H1 (cell line): Measurements from ENCODE around the gene PDE1C. TPM values are rescaled to one million over a fixed set of nuclear protein-coding genes. Genes with fewer than 3 reads are reported as not detected.

Experiments used
- CTCF ChIA-PET: fragments of 300-600 bp; sonication (Branson Sonifier 250); formaldehyde crosslinking; loops from one replicate; lab custom pipeline; 2021; ENCODE audit not compliant: partially characterized antibody; lab: Charles Lee
- POLR2A ChIA-PET: fragments of 300-600 bp; sonication (Branson Sonifier 250); formaldehyde crosslinking; loops from one replicate; lab custom pipeline; 2021; ENCODE audit warnings: inconsistent platforms; ENCODE audit not compliant: partially characterized antibody; lab: Charles Lee
- DNase-seq, 2 experiments: peaks; one replicate each; pipeline versions ENCODE4 v3.0.0 to v3.0.0-alpha.2; 2010 to 2022; ENCODE audit warnings: low spot score in 2 of 2, low read depth in 1 of 2, mixed read lengths in 1 of 2
- FAIRE-seq: peaks from 2 replicates; lab custom pipeline; 2011; peaks lifted over from hg19 to GRCh38; lab: Jason Lieb, UNC
- H2AFZ ChIP-seq: 2 replicates; pipeline ENCODE4 v1.8.1; 2012; ENCODE audit warnings: low read length, inconsistent platforms
- H2AK5ac ChIP-seq: 2 replicates; pipeline ENCODE4 v1.6.1; 2013; ENCODE audit warnings: low read depth, low read length
- H2BK120ac ChIP-seq: replicated peaks from 2 replicates; pipeline ENCODE3; 2013; ENCODE audit warnings: low read depth, low read length, inconsistent platforms
- H2BK12ac ChIP-seq: 2 replicates; pipeline ENCODE4 v1.6.1; 2013; ENCODE audit warnings: low read depth, low read length
- H2BK15ac ChIP-seq: 2 replicates; pipeline ENCODE4 v1.6.1; 2013; ENCODE audit warnings: low read length
- H2BK20ac ChIP-seq: 2 replicates; pipeline ENCODE4 v1.6.1; 2013; ENCODE audit warnings: low read length
- H2BK5ac ChIP-seq: 2 replicates; pipeline ENCODE4 v1.6.1; 2013; ENCODE audit warnings: low read depth, low read length
- H3K14ac ChIP-seq: 2 replicates; pipeline ENCODE4 v1.6.1; 2013; ENCODE audit warnings: inconsistent platforms; ENCODE audit not compliant: insufficient read length
- H3K18ac ChIP-seq: 2 replicates; pipeline ENCODE4 v1.6.1; 2013; ENCODE audit warnings: low read length; ENCODE audit errors: extremely low read depth
- H3K23ac ChIP-seq: 2 replicates; pipeline ENCODE4 v1.6.1; 2013; ENCODE audit warnings: inconsistent platforms; ENCODE audit not compliant: insufficient read length
- H3K23me2 ChIP-seq: 2 replicates; pipeline ENCODE4 v1.6.1; 2013; ENCODE audit warnings: low read depth, low read length
- H3K27ac ChIP-seq: 2 replicates; pipeline ENCODE4 v1.6.1; 2011; ENCODE audit warnings: low read depth, low read length, inconsistent platforms
- H3K27me3 ChIP-seq, 4 experiments: replicated peaks in 1 of 4; 1 replicate in 1 of 4; 2 replicates in 3 of 4; pipeline versions ENCODE4 v1.6.1 to v1.8.1; 2011 to 2013; ENCODE audit warnings: low read length in 3 of 4, mild to moderate bottlenecking in 3 of 4, inconsistent platforms in 2 of 4, mixed read lengths in 2 of 4, moderate library complexity in 1 of 4; ENCODE audit not compliant: control insufficient read depth in 3 of 4, insufficient read depth in 3 of 4; ENCODE audit errors: extremely low read depth in 1 of 4
- H3K36me3 ChIP-seq, 4 experiments: 2 replicates each; pipeline versions ENCODE4 v1.6.1 to v1.8.1; 2011 to 2013; ENCODE audit warnings: mild to moderate bottlenecking in 4 of 4, low read length in 3 of 4, moderate library complexity in 2 of 4, control low read depth in 1 of 4, inconsistent platforms in 1 of 4; ENCODE audit not compliant: insufficient read depth in 4 of 4, control insufficient read depth in 2 of 4
- H3K4ac ChIP-seq: replicated peaks from 2 replicates; pipeline ENCODE3; 2013; ENCODE audit warnings: low read length, low read depth, mixed read lengths, inconsistent platforms; ENCODE audit not compliant: insufficient read length
- H3K4me1 ChIP-seq, 4 experiments: replicated peaks in 1 of 4; 1 replicate in 1 of 4; 2 replicates in 3 of 4; pipeline versions ENCODE4 v1.6.1 to v1.8.1; 2011 to 2013; ENCODE audit warnings: low read length in 3 of 4, inconsistent platforms in 2 of 4, mixed read lengths in 1 of 4; ENCODE audit not compliant: insufficient read depth in 4 of 4, control insufficient read depth in 3 of 4
- H3K4me2 ChIP-seq, 2 experiments: 2 replicates each; pipeline versions ENCODE4 v1.6.1 to v1.8.1; 2011 to 2013; ENCODE audit warnings: low read depth in 2 of 2, low read length in 2 of 2, control low read depth in 1 of 2, inconsistent platforms in 1 of 2, mild to moderate bottlenecking in 1 of 2; ENCODE audit not compliant: insufficient read depth in 1 of 2
- H3K4me3 ChIP-seq, 4 experiments: fragments of 200-600, 300-600 bp in 1 of 4; sonication (generic), shearing (Covaris generic), sonication (Bioruptor Twin) in 1 of 4; 2 replicates each; pipeline versions ENCODE4 v1.5.1 to v1.8.1; 2011 to 2016; ENCODE audit warnings: low read length in 4 of 4, low read depth in 3 of 4, control low read depth in 2 of 4, inconsistent platforms in 2 of 4, mild to moderate bottlenecking in 2 of 4, mixed read lengths in 1 of 4, moderate library complexity in 1 of 4; ENCODE audit not compliant: insufficient read depth in 2 of 4; ENCODE audit errors: extremely low read depth in 1 of 4
- H3K56ac ChIP-seq: replicated peaks from 2 replicates; pipeline ENCODE3; 2013; ENCODE audit warnings: low read depth, mild to moderate bottlenecking, mixed read lengths, low read length, inconsistent platforms; ENCODE audit not compliant: insufficient read length
- H3K79me1 ChIP-seq: 2 replicates; pipeline ENCODE4 v1.6.1; 2013; ENCODE audit warnings: low read depth, low read length, control low read depth
- H3K79me2 ChIP-seq, 2 experiments: 2 replicates each; pipeline versions ENCODE4 v1.6.1 to v1.8.1; 2012 to 2013; ENCODE audit warnings: low read length in 2 of 2, mild to moderate bottlenecking in 2 of 2, inconsistent platforms in 1 of 2; ENCODE audit not compliant: insufficient read depth in 2 of 2, control insufficient read depth in 1 of 2
- H3K9ac ChIP-seq, 4 experiments: replicated peaks in 1 of 4; 1 replicate in 1 of 4; 2 replicates in 3 of 4; pipeline versions ENCODE4 v1.6.1 to v1.8.1; 2011 to 2013; ENCODE audit warnings: low read depth in 3 of 4, low read length in 3 of 4, control low read depth in 2 of 4, mild to moderate bottlenecking in 2 of 4, moderate library complexity in 2 of 4, inconsistent platforms in 1 of 4; ENCODE audit errors: extremely low read depth in 1 of 4
- H3K9me3 ChIP-seq, 2 experiments: 2 replicates each; pipeline versions ENCODE4 v1.6.1 to v1.8.1; 2012 to 2013; ENCODE audit warnings: mild to moderate bottlenecking in 2 of 2, moderate library complexity in 2 of 2, control low read depth in 1 of 2, inconsistent platforms in 1 of 2, low read depth in 1 of 2, low read length in 1 of 2, mixed read lengths in 1 of 2; ENCODE audit not compliant: insufficient read depth in 2 of 2
- H4K20me1 ChIP-seq, 2 experiments: replicated peaks in 1 of 2; 2 replicates each; pipeline versions ENCODE3 to v1.8.1; 2011 to 2013; ENCODE audit warnings: inconsistent platforms in 2 of 2, low read length in 2 of 2, mild to moderate bottlenecking in 1 of 2; ENCODE audit not compliant: insufficient read depth in 2 of 2, control insufficient read depth in 1 of 2
- H4K5ac ChIP-seq: 2 replicates; pipeline ENCODE4 v1.6.1; 2013; ENCODE audit warnings: low read length, low read depth, mixed read lengths, inconsistent platforms; ENCODE audit not compliant: insufficient read length
- H4K8ac ChIP-seq: 2 replicates; pipeline ENCODE4 v1.8.0; 2013; ENCODE audit warnings: mild to moderate bottlenecking, moderate library complexity, low read length, inconsistent platforms; ENCODE audit not compliant: insufficient read depth; ENCODE audit errors: extremely low read depth
- H4K91ac ChIP-seq: replicated peaks from 2 replicates; pipeline ENCODE3; 2013; ENCODE audit warnings: low read length, mixed read lengths, inconsistent platforms; ENCODE audit not compliant: insufficient read length
- BACH1 ChIP-seq: IDR thresholded peaks from 2 replicates; pipeline ENCODE4 v1.6.1; 2012; ENCODE audit warnings: low read length, improper control_type of control experiment
- BCL11A ChIP-seq, 2 experiments: IDR thresholded peaks; one replicate each; pipeline ENCODE4 v1.6.1; 2011; ENCODE audit warnings: low read depth in 2 of 2, low read length in 2 of 2, mild to moderate bottlenecking in 2 of 2
- BRCA1 ChIP-seq: IDR thresholded peaks from 2 replicates; pipeline ENCODE4 v1.6.1; 2012; ENCODE audit warnings: low read depth, low read length, improper control_type of control experiment
- CTBP2 ChIP-seq: IDR thresholded peaks from 2 replicates; pipeline ENCODE4 v1.7.0; 2011; ENCODE audit warnings: borderline replicate concordance, mild to moderate bottlenecking, moderate library complexity, mixed read lengths, low read length; ENCODE audit not compliant: insufficient read depth, insufficient read length
- EZH2 ChIP-seq: fragments of 200-600 bp; sonication (generic); IDR thresholded peaks from 2 replicates; pipeline ENCODE4 v1.7.1; 2012; ENCODE audit warnings: low read depth, mild to moderate bottlenecking, moderate library complexity, low read length, inconsistent platforms; ENCODE audit not compliant: severe bottlenecking
- HDAC2 ChIP-seq, 2 experiments: fragments of 300-600 bp in 1 of 2; sonication (generic) in 1 of 2; IDR thresholded peaks; 2 replicates each; pipeline ENCODE4 v1.6.1; 2011 to 2012; ENCODE audit warnings: low read depth in 2 of 2, low read length in 2 of 2, mild to moderate bottlenecking in 2 of 2, moderate library complexity in 2 of 2, borderline replicate concordance in 1 of 2, inconsistent platforms in 1 of 2
- HDAC6 ChIP-seq: IDR thresholded peaks from one replicate; pipeline ENCODE4 v1.7.1; 2012; ENCODE audit warnings: low read depth, mild to moderate bottlenecking, inconsistent platforms, low read length, moderate library complexity
- JUND ChIP-seq: IDR thresholded peaks from 2 replicates; pipeline ENCODE4 v1.6.1; 2011; ENCODE audit warnings: mild to moderate bottlenecking, improper control_type of control experiment, low read length
- KDM5A ChIP-seq: fragments of 200-600 bp; IDR thresholded peaks from 2 replicates; pipeline ENCODE4 v1.7.1; 2012; ENCODE audit warnings: mild to moderate bottlenecking, low read length, inconsistent platforms, mixed read lengths
- MAX ChIP-seq: IDR thresholded peaks from 2 replicates; pipeline ENCODE4 v1.6.1; 2012; ENCODE audit warnings: inconsistent platforms
- POLR2A ChIP-seq, 2 experiments: IDR thresholded peaks; 1 replicate in 1 of 2; 2 replicates in 1 of 2; pipeline ENCODE4 v1.6.1; 2011; ENCODE audit warnings: low read depth in 2 of 2, low read length in 2 of 2, mild to moderate bottlenecking in 2 of 2; ENCODE audit errors: control extremely low read depth in 1 of 2
- SIRT6 ChIP-seq: IDR thresholded peaks from one replicate; pipeline ENCODE4 v1.7.1; 2012; ENCODE audit warnings: low read length, inconsistent platforms
- SP2 ChIP-seq: IDR thresholded peaks from 2 replicates; pipeline ENCODE4 v1.6.1; 2012; ENCODE audit warnings: mild to moderate bottlenecking, low read length, inconsistent platforms
- whole genome bisulfite sequencing, 2 experiments: shearing (Covaris generic) in 1 of 2; methylation state at CpG; one replicate each; pipeline versions ENCODE4 v1.1.6 to v1.1.7; 2013 to 2015; ENCODE audit warnings: low lambda C conversion rate in 2 of 2, mixed read lengths in 2 of 2, inconsistent platforms in 1 of 2, low coverage in 1 of 2, missing lambda C conversion rate in 1 of 2; ENCODE audit not compliant: insufficient replicate concordance in 2 of 2, insufficient coverage in 1 of 2, insufficient read length in 1 of 2; ENCODE audit errors: extremely low coverage in 1 of 2, missing lambda C conversion rate in 1 of 2; 5-methylcytosine and 5-hydroxymethylcytosine counted together
- polyA plus RNA-seq, 7 experiments: library from polyadenylated mRNA; depleted of rRNA in 3 of 7; stranded (reverse) in 5 of 7; unstranded in 2 of 7; fragments of >200 nt in 5 of 7; fragments of 200-250 nt in 2 of 7; gene quantifications; 1 replicate in 5 of 7; 2 replicates in 1 of 7; 4 replicates in 1 of 7; pipeline versions ENCODE4 v1.2.1 to v1.2.3, GENCODE V29; 2011 to 2013; ENCODE audit warnings: missing spikeins in 2 of 7, mixed read lengths in 2 of 7
- total RNA-seq: library from RNA; stranded (reverse); fragmentation: NEBNext Ultra II Directional; extraction: Animal tissue kit (Norgen Biotek cat#: 25700); gene quantifications from 2 replicates; pipeline ENCODE4 v1.2.1, GENCODE V29; 2021

Gene PDE1C
- total and polyA plus RNA-seq, 2 of the 8 experiments (the other 6 are each of a cell fraction or from before 2014, with no cell fraction given): 0.11 to 1.1 TPM

- Histone ChIP-seq H2BK20ac (no peak overlapping the region), H2BK5ac (no peak overlapping the region), H3K4ac (no peak overlapping the region), H3K36me3 (no peaks in the 10 kb centered on the region), H3K4me3 (no peak overlapping the region), H3K9ac (no peak overlapping the region), H2AFZ (no peak overlapping the region), H3K79me2 (no peaks in the 10 kb centered on the region), H4K20me1 (no peaks in the 10 kb centered on the region), H3K18ac (no peak overlapping the region), H3K23me2 (no peaks in the 10 kb centered on the region; the same call in 1 of the 2 replicates), H3K56ac (no peak overlapping the region), H2BK12ac (no peak overlapping the region), H3K4me1 (no peaks in the 10 kb centered on the region), H3K79me1 (no peaks in the 10 kb centered on the region), H4K8ac (no peak overlapping the region), H4K5ac (no peak overlapping the region), H3K14ac (no peak overlapping the region), H3K27me3 (peaks cover 0 to 1% (median 0%) of the 10 kb centered on the region in 4 experiments; a peak in 2 of 7 replicates), H2BK120ac (no peak overlapping the region), H3K9me3 (no peaks in the 10 kb centered on the region), H3K27ac (no peak overlapping the region), H3K23ac (no peak overlapping the region), H3K4me2 (no peak overlapping the region), H2AK5ac (no peak overlapping the region), H2BK15ac (no peak overlapping the region), H4K91ac (no peak overlapping the region)
- FAIRE-seq (no peak), DNase-seq (no peak)
- TF ChIP-seq BCL11A (IDR thresholded peaks at IDR 0.05; ENCODE audit: low read depth in 2 of 2, low read length in 2 of 2) (no peak), HDAC2 (IDR thresholded peaks at IDR 0.05; ENCODE audit: borderline replicate concordance in 1 of 2, low read depth in 2 of 2, low read length in 2 of 2) (no peak), BRCA1 (no peak), POLR2A (IDR thresholded peaks at IDR 0.05; ENCODE audit: control extremely low read depth in 1 of 2, low read depth in 2 of 2, low read length in 2 of 2) (no peak), MAX (no peak), KDM5A (no peak), CTBP2 (no peak), EZH2 (no peak), SIRT6 (no peak), BACH1 (no peak), JUND (no peak), HDAC6 (no peak), SP2 (no peak)
- CTCF ChIA-PET: no interaction called here
- WGBS, 2 experiments: 90% methylated on average over 6 of the region's 6 CpGs; no CpG with 5 or more reads in 1 of the 2 experiments
- POLR2A ChIA-PET: no interaction called here
Measured at GRCh38 chr7:31925753-31926454, 144.3 kb downstream of the PDE1C start.
